Loucy (cell line): ENCODE data around the gene ABTB2.

Experiments used
- CTCF ChIP-seq: fragments of 200-600 bp; sonication (generic); conservative IDR thresholded peaks from 2 replicates; pipeline ENCODE4 v1.5.1; 2014; ENCODE audit warnings: mild to moderate bottlenecking, antibody characterized with exemption, low read length
- EZH2phosphoT487 ChIP-seq: fragments of 200-600 bp; IDR thresholded peaks from 2 replicates; pipeline ENCODE4 v1.6.1; 2018; ENCODE audit warnings: antibody characterized with exemption, mild to moderate bottlenecking, moderate library complexity, borderline replicate concordance

- TF ChIP-seq CTCF (no peak), EZH2phosphoT487 (no peak)
Observed at GRCh38 chr11:34405079-34405858, 47.5 kb upstream of the ABTB2 start.
